IMR-90 (cell line): ENCODE measurements around the gene IRAK1. TPM values are rescaled to one million over a fixed set of nuclear protein-coding genes. Genes with fewer than 3 reads are reported as not detected.

Source experiments
- ATAC-seq: fragments of 200-7000 bp; cut with Tn5 transposase; 2 replicates; pipeline ENCODE4 v1.9.1; 2020; ENCODE audit warnings: low read depth, mild to moderate bottlenecking, moderate library complexity
- BruUV-seq: library from RNA; stranded (reverse); fragments of 400-500 nt; replicated peaks from 2 replicates; lab custom pipeline; 2021; lab: Mats Ljungman, UMichigan
- CTCF ChIA-PET: fragments of 300-600 bp; formaldehyde crosslinking; extraction: SDS; loops from one replicate; lab custom pipeline; 2021; ENCODE audit warnings: antibody characterized with exemption; lab: Yijun Ruan, JAX
- POLR2A ChIA-PET: fragments of 300-600 bp; sonication (Branson Sonifier 250); formaldehyde crosslinking; loops from one replicate; lab custom pipeline; 2022; ENCODE audit warnings: antibody characterized with exemption; ENCODE audit not compliant: unreplicated experiment; lab: Charles Lee
- DNase-seq: peaks from one replicate; pipeline ENCODE4 v3.0.0; 2013
- H2AFZ ChIP-seq: replicated peaks from 2 replicates; pipeline ENCODE3; 2013; ENCODE audit warnings: low read length, mild to moderate bottlenecking; ENCODE audit not compliant: poor library complexity
- H2AK5ac ChIP-seq: 2 replicates; pipeline ENCODE4 v1.6.1; 2013; ENCODE audit warnings: low read depth, low read length, inconsistent platforms
- H2AK9ac ChIP-seq: replicated peaks from 2 replicates; pipeline ENCODE3; 2013; ENCODE audit warnings: mild to moderate bottlenecking, low read depth, low read length, moderate library complexity; ENCODE audit not compliant: poor library complexity
- H2BK120ac ChIP-seq: 2 replicates; pipeline ENCODE4 v1.6.1; 2013; ENCODE audit warnings: low read depth, low read length, inconsistent platforms
- H2BK15ac ChIP-seq: 3 replicates; pipeline ENCODE4 v1.6.1; 2013; ENCODE audit warnings: low read depth, low read length, inconsistent platforms
- H2BK20ac ChIP-seq: 2 replicates; pipeline ENCODE4 v1.6.1; 2013; ENCODE audit warnings: low read depth, mild to moderate bottlenecking, inconsistent platforms, low read length, moderate library complexity
- H2BK5ac ChIP-seq: 2 replicates; pipeline ENCODE4 v1.6.1; 2013; ENCODE audit warnings: mild to moderate bottlenecking, low read depth, low read length, inconsistent platforms; ENCODE audit not compliant: poor library complexity, severe bottlenecking
- H3K14ac ChIP-seq: replicated peaks from 2 replicates; pipeline ENCODE4 v1.6.1; 2013; ENCODE audit warnings: low read depth, low read length, inconsistent platforms
- H3K18ac ChIP-seq: 2 replicates; pipeline ENCODE4 v1.6.1; 2013; ENCODE audit warnings: low read depth, low read length, control low read depth
- H3K23ac ChIP-seq: 2 replicates; pipeline ENCODE4 v1.6.1; 2013; ENCODE audit warnings: low read depth, low read length, inconsistent platforms
- H3K27ac ChIP-seq: 2 replicates; pipeline ENCODE4 v1.5.1; 2013; ENCODE audit warnings: mild to moderate bottlenecking, control low read depth, low read length; ENCODE audit not compliant: insufficient read depth
- H3K27me3 ChIP-seq: 2 replicates; pipeline ENCODE4 v1.6.1; 2013; ENCODE audit warnings: low read length; ENCODE audit not compliant: control insufficient read depth, insufficient read depth
- H3K36me3 ChIP-seq: 2 replicates; pipeline ENCODE4 v1.6.1; 2013; ENCODE audit warnings: low read length, mixed read lengths; ENCODE audit not compliant: control insufficient read depth, insufficient read depth
- H3K4ac ChIP-seq: 2 replicates; pipeline ENCODE4 v1.6.1; 2013; ENCODE audit warnings: low read depth, low read length, inconsistent platforms
- H3K4me1 ChIP-seq: 2 replicates; pipeline ENCODE4 v1.6.1; 2013; ENCODE audit warnings: low read length, mixed read lengths; ENCODE audit not compliant: control insufficient read depth, insufficient read depth
- H3K4me2 ChIP-seq: 2 replicates; pipeline ENCODE4 v1.6.1; 2013; ENCODE audit warnings: low read depth, mild to moderate bottlenecking, control low read depth, low read length, moderate library complexity
- H3K4me3 ChIP-seq: 2 replicates; pipeline ENCODE4 v1.5.1; 2013; ENCODE audit warnings: low read depth, mild to moderate bottlenecking, control low read depth, low read length, moderate library complexity; ENCODE audit not compliant: insufficient read depth
- H3K56ac ChIP-seq: 2 replicates; pipeline ENCODE4 v1.6.1; 2013; ENCODE audit warnings: low read length, inconsistent platforms; ENCODE audit not compliant: insufficient read depth; ENCODE audit errors: extremely low read depth
- H3K79me1 ChIP-seq, 2 experiments: 2 replicates each; pipeline ENCODE4 v1.6.1; 2013; ENCODE audit warnings: low read length in 2 of 2, inconsistent platforms in 1 of 2, low read depth in 1 of 2
- H3K9ac ChIP-seq: 2 replicates; pipeline ENCODE4 v1.6.1; 2013; ENCODE audit warnings: low read depth, low read length, control low read depth
- H3K9me1 ChIP-seq: 2 replicates; pipeline ENCODE4 v1.6.1; 2013; ENCODE audit warnings: low read length, inconsistent platforms; ENCODE audit not compliant: insufficient read depth
- H3K9me3 ChIP-seq: 2 replicates; pipeline ENCODE4 v1.6.1; 2013; ENCODE audit warnings: low read length; ENCODE audit not compliant: control insufficient read depth, insufficient read depth
- H4K20me1 ChIP-seq: 2 replicates; pipeline ENCODE4 v1.6.1; 2013; ENCODE audit warnings: low read length, inconsistent platforms; ENCODE audit not compliant: insufficient read depth
- H4K5ac ChIP-seq: 2 replicates; pipeline ENCODE4 v1.6.1; 2013; ENCODE audit warnings: mild to moderate bottlenecking, low read depth, low read length, control low read depth
- H4K8ac ChIP-seq, 2 experiments: 2 replicates each; pipeline ENCODE4 v1.6.1; 2013; ENCODE audit warnings: low read depth in 2 of 2, low read length in 2 of 2, control low read depth in 1 of 2, inconsistent platforms in 1 of 2
- H4K91ac ChIP-seq: 2 replicates; pipeline ENCODE4 v1.6.1; 2013; ENCODE audit warnings: low read depth, low read length, inconsistent platforms; ENCODE audit not compliant: insufficient read depth
- BHLHE40 ChIP-seq: fragments of 150-350 bp; IDR thresholded peaks from 2 replicates; pipeline ENCODE4 v1.6.1; 2016; ENCODE audit warnings: mild to moderate bottlenecking, low read depth, low read length
- CHD1 ChIP-seq: IDR thresholded peaks from 2 replicates; pipeline ENCODE4 v1.6.1; 2012; ENCODE audit warnings: low read depth, low read length, improper control_type of control experiment
- CTCF ChIP-seq: conservative IDR thresholded peaks from 2 replicates; pipeline ENCODE4 v1.5.1; 2012; ENCODE audit warnings: mild to moderate bottlenecking, low read depth, low read length, improper control_type of control experiment
- ELK1 ChIP-seq: fragments of 150-350 bp; IDR thresholded peaks from 2 replicates; pipeline ENCODE4 v1.6.1; 2016; ENCODE audit warnings: low read depth, mild to moderate bottlenecking, low read length, moderate library complexity, borderline replicate concordance
- NFE2L2 ChIP-seq: fragments of 150-350 bp; IDR thresholded peaks from 2 replicates; pipeline ENCODE4 v1.6.1; 2016; ENCODE audit warnings: low read depth, mild to moderate bottlenecking, low read length
- WGBS, 2 experiments: methylation state at CpG; one replicate each; pipeline versions ENCODE4 v1.1.5 to v1.1.7; 2013; ENCODE audit warnings: missing lambda C conversion rate in 2 of 2; ENCODE audit not compliant: insufficient read length in 1 of 2; ENCODE audit errors: extremely low coverage in 2 of 2; 5-methylcytosine and 5-hydroxymethylcytosine counted together
- dilution Hi-C: fragments of 300-500 bp; cut with HindIII; formaldehyde crosslinking; loops from one replicate; pipeline ENCODE4 v1.14.3; 2018; ENCODE audit warnings: low sequenced_read_pairs; ENCODE audit not compliant: unreplicated experiment
- in situ Hi-C: fragments of 300-500 bp; cut with MboI; formaldehyde crosslinking; loops from 3 replicates; pipeline ENCODE4 v1.14.3; 2019; ENCODE audit warnings: low sequenced_read_pairs, inconsistent platforms, mixed read lengths
- intact Hi-C: fragments of 100-400 bp; cut with micrococcal nuclease; formaldehyde crosslinking; loops from 2 replicates; pipeline ENCODE4 v1.10.0; 2022
- polyA plus RNA-seq, 3 experiments: library from polyadenylated mRNA; depleted of rRNA; stranded (reverse); fragments of >200 nt; gene quantifications; 2 replicates each; pipeline ENCODE4 v1.2.3, GENCODE V29; 2012; ENCODE audit warnings: low replicate concordance in 1 of 3
- total RNA-seq: library from RNA; depleted of rRNA; stranded (reverse); fragments of >200 nt; gene quantifications from 2 replicates; pipeline ENCODE4 v1.2.3, GENCODE V29; 2012

IRAK1 gene
- total and polyA plus RNA-seq, 2 of the 4 experiments (the other 2 are of a cell fraction), result 33.3 to 50.2 TPM

- H2AK5ac ChIP-seq, result no peak overlapping the region
- no peak overlapping the region for H4K5ac ChIP-seq
- ChIA-PET POLR2A (no interaction called here), CTCF (interaction anchor here (0.9 kb wide), 1 partner anchor 10 kb away, joined by 4 read pairs; no protein-coding TSS in a partner anchor)
- peaks cover 36% of the 10 kb centered on the region for H4K20me1 ChIP-seq
- no peak overlapping the region for H3K56ac ChIP-seq
- dilution Hi-C loops (no loop called here), in situ Hi-C loops (no loop called here), intact Hi-C loops (no loop called here)
- H3K36me3 ChIP-seq, result peaks cover 6% of the 10 kb centered on the region
- no peak overlapping the region for H2BK120ac ChIP-seq
- no peaks in the 10 kb centered on the region for H3K9me3 ChIP-seq
- H3K18ac ChIP-seq, result no peak overlapping the region
- ATAC-seq (no peak), DNase-seq (no peak)
- TF ChIP-seq NFE2L2 (no peak), CHD1 (no peak), CTCF (no peak), ELK1 (no peak), BHLHE40 (no peak)
- peaks cover 18 to 57% of the 10 kb centered on the region in 2 experiments; a peak in 3 of 4 replicates for H3K79me1 ChIP-seq
- peaks cover 16% of the 10 kb centered on the region for H3K4me1 ChIP-seq
- H2BK5ac ChIP-seq, result no peak overlapping the region
- no peak overlapping the region for H2BK20ac ChIP-seq
- H4K8ac ChIP-seq, result no peak overlapping the region
- H2AFZ ChIP-seq, result no peak overlapping the region
- H4K91ac ChIP-seq, result no peak overlapping the region
- no peak overlapping the region for H2BK15ac ChIP-seq
- H3K27ac ChIP-seq, result no peak overlapping the region
- H3K23ac ChIP-seq, result no peak overlapping the region
- H3K4me2 ChIP-seq, result no peak overlapping the region
- H3K14ac ChIP-seq, result no peak overlapping the region
- no peaks in the 10 kb centered on the region for H3K27me3 ChIP-seq
- no peak overlapping the region for H3K4me3 ChIP-seq
- WGBS, 2 experiments, result 63% methylated on average over 2 of the region's 8 CpGs; no CpG with 5 or more reads in 1 of the 2 experiments
- H3K4ac ChIP-seq, result no peak overlapping the region
- no peak overlapping the region for H2AK9ac ChIP-seq
- H3K9me1 ChIP-seq, result peaks cover 18% of the 10 kb centered on the region
- H3K9ac ChIP-seq, result no peak overlapping the region
- BruUV-seq, result no TSS peak
These were observed 16.8 kb upstream of the IRAK1 start for GRCh38 chrX:154036513-154036912.
